HG03460 (cell line): ENCODE measurements around the gene PLK5.

Source experiments
- ATAC-seq: cut with Tn5 transposase; IDR thresholded peaks from one replicate; pipeline ENCODE4 v1.9.1; 2021; ENCODE audit not compliant: unreplicated experiment

The PLK5 gene

GRCh38 chr19:1576242-1577089 lies 52.6 kb downstream of the PLK5 start:
- no peak for ATAC-seq

GRCh38 chr19:1577090-1577928 lies 53.4 kb downstream of the PLK5 start:
- ATAC-seq = no peak

- no peak for ATAC-seq
Measured at GRCh38 chr19:1577929-1578618, 54.2 kb downstream of the PLK5 start.

- ATAC-seq = no peak
Measured at GRCh38 chr19:1579222-1579621, 55.3 kb downstream of the PLK5 start.

- ATAC-seq = no peak
Measured at GRCh38 chr19:1580382-1580781, 56.5 kb downstream of the PLK5 start.

GRCh38 chr19:1580957-1581356 lies 57.1 kb downstream of the PLK5 start:
- no peak for ATAC-seq

GRCh38 chr19:1582201-1582600 lies 58.3 kb downstream of the PLK5 start:
- no peak for ATAC-seq

GRCh38 chr19:1584500-1585242 lies 60.8 kb downstream of the PLK5 start:
- ATAC-seq = no peak

GRCh38 chr19:1585243-1585580 lies 61.3 kb downstream of the PLK5 start:
- no peak for ATAC-seq
